ENCODE results near the gene SRMS. TPM values are rescaled to one million over a fixed set of nuclear protein-coding genes. Genes with fewer than 3 reads are reported as not detected.
"Not testable (repeated sequence)": the region's sequence is repeated elsewhere in the genome, so short reads cannot be mapped to it uniquely, and the experiment has no call there.

Gene SRMS
- total RNA-seq, 1 experiment from 2014 or later = not detected

DNA sequence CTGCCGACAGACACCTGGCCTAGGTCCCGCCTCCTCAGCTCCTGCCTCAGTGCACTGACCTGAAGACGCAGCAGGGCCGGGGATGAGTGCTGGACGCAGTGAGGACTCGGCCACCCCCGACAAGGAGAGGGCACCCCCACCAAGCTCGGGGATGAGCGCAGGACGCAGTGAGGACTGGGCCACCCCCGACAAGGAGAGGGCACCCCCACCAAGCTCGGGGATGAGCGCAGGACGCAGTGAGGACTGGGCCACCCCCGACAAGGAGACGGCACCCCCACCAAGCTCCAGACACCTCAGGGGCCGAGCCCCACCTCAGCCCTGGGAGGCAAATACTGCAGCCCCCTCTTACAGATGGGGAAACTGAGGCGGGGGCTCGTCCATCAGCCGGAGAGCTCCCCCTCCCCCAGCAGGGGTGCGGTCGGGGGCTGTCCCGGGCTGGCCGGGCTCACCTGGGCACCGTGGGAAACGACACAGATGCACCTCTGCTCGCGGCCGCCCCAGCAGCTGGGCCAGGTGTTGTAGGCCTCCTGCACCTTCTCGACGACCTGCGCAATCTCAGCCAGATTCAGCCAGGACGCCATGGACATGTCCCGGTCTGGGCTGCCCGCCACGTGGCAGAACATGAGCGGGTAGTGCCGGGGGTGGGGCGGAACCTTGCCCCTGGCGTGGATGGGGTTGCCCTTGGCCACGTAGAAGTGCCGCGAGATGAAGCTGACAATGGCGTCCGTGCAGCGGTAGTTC, 19.0 kb upstream of the SRMS start:
- no peak for DNase-seq (ENCODE audit: low read depth)

DNA sequence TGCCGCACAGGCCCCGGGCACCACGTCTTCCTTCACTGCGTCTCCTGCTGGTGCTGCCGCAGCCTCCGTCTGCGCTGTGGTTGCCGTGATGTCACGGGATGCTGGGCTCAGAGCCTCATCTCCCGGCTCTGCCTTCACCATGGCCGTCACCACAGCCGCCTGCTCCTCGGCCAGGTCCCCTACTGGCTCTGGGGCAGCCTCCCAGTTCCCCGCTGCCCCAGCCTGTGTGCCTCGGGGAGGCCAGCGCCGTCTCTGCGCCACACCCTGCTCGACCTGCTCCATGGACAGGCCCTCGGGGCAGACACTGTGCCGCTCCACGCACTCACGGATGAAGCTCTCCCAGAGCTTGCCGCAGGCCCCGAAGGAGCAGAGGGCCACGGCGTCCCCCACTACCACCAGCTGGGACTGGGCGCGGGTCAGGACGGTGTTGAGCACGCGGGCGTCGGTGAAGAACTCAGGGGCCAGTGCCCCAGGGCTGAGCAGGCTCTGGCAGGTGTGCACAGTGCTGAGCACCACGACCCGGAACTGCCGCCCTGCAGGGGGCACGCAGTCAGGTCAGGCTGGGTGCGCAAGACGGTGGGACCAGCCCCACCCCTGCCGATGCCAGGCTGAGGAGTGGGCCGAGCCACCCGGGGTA, 18.3 kb upstream of the SRMS start:
- no peak for DNase-seq (ENCODE audit: low read depth)

DNA sequence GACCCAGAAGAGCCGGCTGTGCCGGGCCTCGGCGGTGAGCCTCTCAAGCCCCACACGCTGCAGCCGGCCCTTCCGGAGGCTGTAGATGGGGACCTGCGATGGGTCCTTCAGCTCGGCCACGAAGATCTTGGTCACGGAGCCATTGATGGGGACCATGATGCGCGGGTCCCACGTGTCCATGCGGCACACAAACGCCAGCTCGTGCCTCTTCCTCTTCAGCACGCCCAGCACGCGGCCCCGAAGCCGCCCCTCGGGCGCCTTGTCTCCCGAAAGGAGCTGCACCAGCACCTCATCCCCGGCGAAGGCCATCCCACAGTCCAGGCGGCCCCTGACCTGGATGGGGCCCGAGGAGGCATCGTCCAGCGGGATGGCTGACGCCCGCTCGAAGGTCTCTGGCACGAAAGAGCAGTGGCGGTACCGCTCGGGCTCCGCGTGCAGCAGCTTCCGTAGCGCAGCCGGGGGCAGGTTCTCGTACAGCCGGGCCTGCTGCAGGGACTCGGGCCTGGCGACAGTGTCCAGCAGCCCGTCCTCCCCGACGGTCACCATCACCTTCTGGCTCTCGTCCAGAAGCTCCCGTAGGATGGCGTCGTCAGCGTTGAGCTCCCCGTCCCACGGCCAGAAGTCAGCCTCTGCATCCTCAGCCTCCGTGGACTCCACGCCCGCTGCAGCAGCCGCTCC, 17.6 kb upstream of the SRMS start:
- DNase-seq (ENCODE audit: low read depth) = no peak

DNA sequence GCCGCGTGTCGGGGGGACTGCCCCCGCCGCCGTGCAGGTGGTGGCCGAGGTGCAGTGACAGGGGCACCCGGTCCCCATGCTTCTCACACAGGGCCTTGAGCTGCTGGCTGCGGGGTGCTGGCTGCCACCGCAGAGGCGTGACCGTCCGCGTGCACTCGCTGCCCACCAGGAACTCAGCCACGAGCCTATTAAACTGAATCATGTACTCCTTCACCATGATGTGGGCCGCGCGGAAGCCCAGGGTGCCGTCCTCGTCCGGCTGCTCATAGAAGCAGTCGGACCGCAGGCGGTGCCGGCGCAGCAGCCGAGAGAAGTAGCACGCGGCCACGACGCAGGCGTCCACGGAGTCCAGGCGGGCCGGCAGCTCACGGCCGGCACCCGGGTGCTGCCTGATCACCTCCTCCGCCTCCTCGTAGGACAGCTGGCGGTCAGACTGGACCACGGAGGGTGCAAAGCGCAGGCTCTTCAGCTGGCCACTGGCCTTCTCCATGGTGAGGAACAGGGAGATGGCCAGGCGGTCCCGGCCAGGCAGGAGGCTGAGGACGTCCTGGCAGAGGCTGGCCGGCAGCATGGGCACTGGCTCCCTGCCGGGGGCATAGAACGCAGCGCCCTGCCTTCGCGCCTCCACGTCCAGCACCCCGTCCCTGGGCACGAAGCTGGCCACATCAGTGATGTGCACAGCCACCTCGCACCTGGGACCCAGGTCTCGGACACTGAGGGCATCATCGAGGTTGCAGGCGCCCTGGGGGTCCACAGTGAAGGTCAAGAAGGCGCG, 16.7 kb upstream of the SRMS start:
- no peak for DNase-seq (ENCODE audit: low read depth)

DNA sequence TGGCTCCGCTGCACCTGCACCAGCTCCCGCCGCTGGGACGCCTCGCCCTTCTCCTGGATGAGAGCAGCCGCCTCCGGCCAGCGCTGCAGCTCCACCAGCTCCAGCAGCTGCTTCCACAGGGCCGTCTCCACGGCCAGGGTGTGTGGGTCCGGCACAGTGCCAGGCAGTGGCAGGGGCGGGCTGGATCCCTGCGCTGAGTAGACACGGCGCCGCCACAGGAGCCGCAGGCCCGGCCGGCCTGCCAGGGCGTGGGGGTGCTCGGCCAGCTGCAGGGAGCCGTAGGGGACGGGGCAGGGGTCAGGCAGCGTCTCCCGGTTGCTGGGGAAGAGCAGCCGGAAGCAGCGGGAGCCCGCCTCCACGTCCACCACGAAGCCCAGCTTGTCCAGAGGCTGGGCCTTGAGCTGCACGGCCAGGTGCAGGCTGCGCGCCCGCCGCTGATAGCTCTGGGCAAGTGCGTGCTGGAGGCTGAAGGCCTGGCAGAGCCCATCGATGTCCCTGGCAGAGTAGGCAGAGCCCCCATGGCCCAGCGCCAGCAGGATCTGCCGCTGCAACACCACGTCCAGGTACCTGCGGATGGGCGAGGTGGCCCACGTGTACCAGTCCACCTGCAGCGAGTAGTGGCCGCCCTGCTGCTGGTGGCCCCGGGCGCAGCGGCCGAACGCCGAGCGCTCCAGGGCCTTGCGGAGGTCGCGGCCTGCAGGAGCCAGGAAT, 15.8 kb upstream of the SRMS start:
- DNase-seq (ENCODE audit: low read depth) = no peak

- no peak for DNase-seq (ENCODE audit: low read depth)
Measured at GRCh38 chr20:63562461-63563224, 15.1 kb upstream of the SRMS start.

DNA sequence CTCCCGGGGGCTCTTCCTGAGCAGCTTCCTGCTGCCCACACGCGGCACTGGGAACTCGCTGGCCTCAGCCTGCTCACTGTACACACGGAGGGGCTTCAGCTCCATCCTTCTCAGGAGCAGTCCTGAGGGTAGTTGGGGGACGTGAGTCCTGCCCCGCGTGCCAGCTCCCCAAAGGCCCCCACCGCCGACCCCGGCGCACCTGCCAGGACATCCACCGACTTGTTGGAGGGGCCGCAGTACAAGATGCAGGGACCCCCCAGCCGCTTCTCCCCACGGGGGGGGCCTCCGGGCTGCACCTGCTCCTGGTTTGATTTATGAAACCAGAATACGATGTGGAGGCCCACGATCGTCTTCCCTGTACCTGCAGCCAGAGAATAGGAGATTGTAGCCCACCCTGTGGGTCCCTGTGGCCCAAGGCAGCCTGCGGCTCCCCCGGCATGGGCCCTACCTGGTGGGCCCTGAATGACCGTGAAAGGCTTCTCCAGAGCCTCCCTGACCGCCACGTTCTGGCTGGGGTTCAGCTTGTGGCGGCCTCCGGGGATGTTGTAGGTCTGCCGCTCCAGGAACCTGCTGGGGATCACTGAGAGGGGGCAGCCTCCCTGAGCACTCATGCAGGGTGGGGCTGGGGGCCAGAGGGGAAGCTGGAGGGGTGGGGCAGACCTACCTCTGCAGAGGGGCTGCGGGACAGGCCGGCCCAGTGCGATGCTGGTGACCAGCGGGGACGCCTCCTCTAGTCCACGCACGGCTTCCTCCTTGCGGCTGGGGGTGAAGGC, 14.3 kb upstream of the SRMS start:
- no peak for DNase-seq (ENCODE audit: low read depth)

DNA sequence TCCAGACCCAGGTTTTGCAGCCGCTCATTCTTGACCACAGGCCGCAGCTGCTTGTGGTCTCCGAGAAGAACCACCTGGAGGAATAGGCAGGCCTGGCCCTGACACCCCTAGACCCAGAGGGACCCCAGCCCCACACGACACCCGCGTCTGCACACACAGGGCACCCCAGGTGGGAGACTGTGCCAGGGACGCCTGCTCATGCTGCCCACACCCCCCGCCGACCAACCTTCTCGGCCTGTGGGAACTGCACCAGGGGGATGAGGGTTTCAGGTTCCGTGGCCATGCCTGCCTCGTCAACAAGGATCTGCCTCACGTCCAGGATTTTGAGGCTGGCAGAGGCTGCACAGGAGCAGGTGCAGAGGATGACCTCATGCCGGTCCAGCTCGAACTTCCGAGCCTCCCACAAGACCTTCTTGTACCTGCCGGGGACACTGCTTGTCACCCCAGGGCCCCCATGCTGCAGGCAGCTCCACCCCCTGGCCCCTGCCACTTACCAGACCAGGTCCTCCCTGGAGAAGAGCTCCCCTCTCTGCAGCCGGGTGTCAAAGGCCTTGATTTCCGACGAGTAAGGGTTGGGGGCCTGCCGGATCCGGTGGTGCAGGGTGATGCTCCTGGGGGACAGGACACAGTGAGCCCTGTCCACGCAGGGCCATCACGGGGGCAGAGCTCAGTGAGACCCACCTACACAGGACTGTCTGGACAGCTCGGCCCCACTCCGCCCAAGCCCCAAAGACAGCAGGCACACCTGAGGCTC, 13.5 kb upstream of the SRMS start:
- no peak for DNase-seq (ENCODE audit: low read depth)

DNA sequence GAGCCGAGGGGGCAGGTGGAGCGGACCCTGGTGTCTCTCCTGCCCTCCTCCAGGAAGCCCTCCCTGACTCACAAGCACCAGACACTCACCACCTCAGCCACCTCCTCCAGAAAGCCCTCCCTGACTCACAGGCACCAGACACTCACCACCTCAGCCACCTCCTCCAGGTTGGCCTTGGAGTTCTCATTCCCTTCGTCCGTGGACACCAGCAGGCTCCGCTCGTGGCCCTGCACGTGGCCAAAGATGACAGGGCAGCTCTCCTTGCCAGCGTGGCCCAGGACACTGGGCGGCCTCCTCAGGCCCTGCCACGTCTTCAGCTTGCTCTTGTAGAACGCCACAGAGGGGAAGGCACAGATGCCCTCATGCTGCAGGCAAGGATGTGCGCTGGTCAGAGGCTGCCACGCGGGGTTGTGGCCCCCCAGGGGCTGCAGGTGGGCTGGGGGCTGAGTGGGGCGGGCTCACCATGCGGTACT, 12.8 kb upstream of the SRMS start:
- DNase-seq (ENCODE audit: low read depth) = no peak

- DNase-seq (ENCODE audit: low read depth) = not testable (repeated sequence)
Measured at GRCh38 chr20:63559485-63560332, 12.2 kb upstream of the SRMS start.

DNA sequence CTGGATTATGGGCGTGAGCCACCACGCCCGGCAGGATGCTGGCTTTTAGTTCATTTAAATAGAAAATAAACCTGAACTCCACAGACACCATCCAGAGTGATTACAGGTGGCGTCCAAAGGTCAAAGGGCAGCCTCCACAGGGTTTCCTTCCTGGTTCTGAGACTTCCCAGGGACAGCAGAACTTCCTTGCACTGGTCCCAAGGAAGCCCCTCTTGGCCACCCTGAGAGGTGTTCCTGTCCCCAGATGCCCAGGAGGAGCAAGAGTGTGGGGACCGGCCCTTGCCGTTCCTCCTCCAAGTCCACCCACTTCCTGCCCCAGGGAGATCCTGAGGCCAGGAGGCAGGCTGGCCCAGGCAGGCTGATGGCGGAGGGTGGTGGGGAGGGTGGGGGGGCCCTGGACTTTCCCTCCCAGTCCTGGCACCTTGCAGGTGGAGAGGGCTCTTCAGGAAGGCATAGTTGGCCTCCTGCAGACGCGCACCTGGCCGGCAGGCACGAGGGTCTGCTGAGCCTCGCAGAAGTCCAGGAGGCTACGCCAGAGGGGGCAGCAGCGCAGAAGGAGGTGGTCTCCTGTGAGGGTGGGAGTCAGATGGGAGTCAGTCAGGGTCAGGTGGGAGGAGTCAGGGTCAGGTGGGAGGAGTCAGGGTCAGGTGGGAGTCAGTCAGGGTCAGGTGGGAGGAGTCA, 11.4 kb upstream of the SRMS start:
- DNase-seq (ENCODE audit: low read depth) = no peak

DNA sequence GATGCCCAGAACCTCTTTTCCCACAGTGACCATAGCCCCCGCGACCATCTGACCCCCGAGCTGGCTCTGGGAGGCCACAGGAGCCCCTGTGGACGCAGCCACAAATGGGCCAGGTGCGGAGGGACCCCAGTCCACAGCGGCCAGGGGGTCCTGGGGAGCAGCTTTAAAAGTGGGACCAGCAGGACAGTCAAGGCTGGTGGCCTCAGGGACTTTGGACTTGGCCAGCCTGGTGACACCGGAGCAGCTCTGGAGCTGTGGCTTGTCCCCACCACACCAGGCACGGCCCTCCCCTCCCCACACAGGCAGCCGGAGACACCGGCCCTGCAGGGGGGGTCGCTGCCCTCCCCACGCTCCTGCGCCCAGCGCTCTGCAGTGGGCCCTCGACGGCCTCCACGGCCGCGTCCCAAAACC, 9.9 kb upstream of the SRMS start:
- DNase-seq (ENCODE audit: low read depth) = no peak

GRCh38 chr20:63556873-63557478, 9.4 kb upstream of the SRMS start:
- DNase-seq (ENCODE audit: low read depth) = peak; percentile 31

GRCh38 chr20:63555661-63556381, 8.3 kb upstream of the SRMS start:
- peak; percentile 48 for DNase-seq (ENCODE audit: low read depth)

DNA sequence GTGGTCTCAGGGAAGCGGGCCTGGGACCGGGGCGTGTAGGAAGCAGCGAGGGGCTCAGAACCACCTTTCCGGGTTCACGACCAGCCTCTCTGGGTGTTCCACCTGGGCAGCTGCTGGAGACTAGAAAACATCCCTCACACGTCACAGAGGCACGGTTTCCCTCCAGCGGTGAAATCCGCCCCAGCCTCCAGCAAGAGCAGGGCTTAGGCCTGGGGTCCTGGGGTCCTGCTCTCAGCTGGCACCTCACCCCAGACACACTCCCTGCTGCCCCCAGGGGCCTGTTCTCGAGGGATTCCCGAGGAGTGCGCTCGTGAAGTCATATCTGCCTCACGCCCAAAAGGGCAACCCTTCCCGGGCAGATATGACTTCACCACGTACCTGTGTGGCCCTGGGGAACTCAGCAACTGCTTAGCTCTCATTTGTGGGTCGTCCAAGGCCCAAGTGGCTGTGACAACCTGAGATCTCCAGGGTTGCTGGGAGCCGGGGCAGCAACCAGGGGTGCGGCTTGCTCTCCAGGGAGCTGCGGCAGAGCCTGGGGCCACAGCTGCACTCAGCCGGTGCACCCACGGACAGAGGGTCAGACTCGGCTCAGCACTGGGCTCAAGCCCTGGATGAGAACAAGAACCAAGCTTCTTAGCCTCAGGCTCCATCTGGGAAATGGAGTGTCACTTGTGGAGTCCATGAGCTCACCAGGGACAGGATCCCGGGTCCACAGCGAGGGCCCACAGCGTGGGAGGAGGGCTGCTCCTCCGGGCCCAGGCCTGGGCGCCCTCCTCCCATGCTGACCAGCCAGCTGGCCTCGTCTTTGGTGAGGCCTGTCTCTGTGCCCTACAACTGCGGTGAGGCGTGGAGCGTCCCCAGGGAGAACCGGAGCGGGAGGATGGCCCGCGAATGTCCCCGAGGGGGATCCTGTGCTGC, 7.1 kb upstream of the SRMS start:
- DNase-seq (ENCODE audit: low read depth) = peak; percentile 64

Measured in M059J (cell line).